PC-9 (cell line): ENCODE data around the gene RUVBL2. TPM values are rescaled to one million over a fixed set of nuclear protein-coding genes. Genes with fewer than 3 reads are reported as not detected.
A peak's percentile ranks its signal among the peaks of the same experiment; 100 is the strongest.

Experiments
- BruUV-seq: library from RNA; stranded (reverse); fragments of 400-500 nt; replicated peaks from 2 replicates; lab custom pipeline; 2021; lab: Mats Ljungman, UMichigan
- CTCF ChIA-PET: fragments of 300-600 bp; sonication (Branson Sonifier 250); formaldehyde crosslinking; loops from one replicate; lab custom pipeline; 2022; ENCODE audit warnings: antibody characterized with exemption; lab: Charles Lee
- POLR2A ChIA-PET: fragments of 300-600 bp; sonication (Branson Sonifier 250); formaldehyde crosslinking; loops from one replicate; lab custom pipeline; 2022; ENCODE audit warnings: antibody characterized with exemption; ENCODE audit not compliant: unreplicated experiment; lab: Charles Lee
- DNase-seq, 2 experiments: peaks; one replicate each; pipeline versions ENCODE4 v3.0.0 to v3.0.0-alpha.2; 2015 to 2022; ENCODE audit warnings: mixed read lengths in 1 of 2
- H2AFZ ChIP-seq: fragments of 200-600 bp; sonication (generic); 2 replicates; pipeline ENCODE4 v1.8.1; 2017; ENCODE audit warnings: antibody characterized with exemption
- H3F3A ChIP-seq: fragments of 200-600 bp; sonication (generic); 2 replicates; pipeline ENCODE4 v1.8.1; 2017; ENCODE audit warnings: antibody characterized with exemption, mild to moderate bottlenecking, low read depth; ENCODE audit not compliant: insufficient read depth
- H3K27ac ChIP-seq: fragments of 200-600 bp; sonication (generic); 2 replicates; pipeline ENCODE4 v1.6.1; 2016; ENCODE audit warnings: mixed run types
- H3K27me3 ChIP-seq: fragments of 200-600 bp; sonication (generic); 2 replicates; pipeline ENCODE4 v1.6.1; 2016; ENCODE audit warnings: low read depth, mixed run types; ENCODE audit not compliant: insufficient read depth
- H3K36me3 ChIP-seq: fragments of 200-600 bp; sonication (generic); 2 replicates; pipeline ENCODE4 v1.6.1; 2016; ENCODE audit warnings: low read depth, mixed run types
- H3K4me1 ChIP-seq: fragments of 200-600 bp; sonication (generic); replicated peaks from 2 replicates; pipeline ENCODE4 v1.6.1; 2016; ENCODE audit warnings: mixed run types; ENCODE audit not compliant: insufficient read depth
- H3K4me2 ChIP-seq: fragments of 200-600 bp; sonication (generic); 2 replicates; pipeline ENCODE4 v1.6.1; 2017; ENCODE audit warnings: mixed run types
- H3K4me3 ChIP-seq: fragments of 200-600 bp; sonication (generic); 2 replicates; pipeline ENCODE4 v1.6.1; 2016; ENCODE audit warnings: mixed run types
- H3K79me2 ChIP-seq: fragments of 200-600 bp; sonication (generic); 2 replicates; pipeline ENCODE4 v1.6.1; 2017; ENCODE audit warnings: low read depth, mixed run types
- H3K9me2 ChIP-seq: fragments of 200-600 bp; sonication (generic); 2 replicates; pipeline ENCODE4 v1.8.1; 2017; ENCODE audit warnings: mild to moderate bottlenecking; ENCODE audit not compliant: insufficient read depth
- H3K9me3 ChIP-seq: fragments of 200-600 bp; sonication (generic); 2 replicates; pipeline ENCODE4 v1.8.1; 2016; ENCODE audit warnings: low read depth; ENCODE audit not compliant: insufficient read depth
- H4K20me1 ChIP-seq: fragments of 200-600 bp; sonication (generic); 2 replicates; pipeline ENCODE4 v1.8.1; 2017; ENCODE audit not compliant: insufficient read depth
- EZH2 ChIP-seq: fragments of 200-600 bp; sonication (generic); IDR thresholded peaks from 2 replicates; pipeline ENCODE4 v1.8.0; 2017; ENCODE audit warnings: antibody characterized with exemption, low read depth
- intact Hi-C: fragments of 100-400 bp; cut with micrococcal nuclease; formaldehyde crosslinking; loops from one replicate; pipeline ENCODE4 v1.10.0; 2022; ENCODE audit not compliant: unreplicated experiment
- total RNA-seq: library from RNA; stranded (reverse); gene quantifications from 2 replicates; pipeline ENCODE4 v1.2.3, GENCODE V29; 2021
- TF ChIP-seq, protein P1 (sequence below): fragments of 200-600 bp; sonication (generic); conservative IDR thresholded peaks from 2 replicates; pipeline ENCODE4 v1.6.1; 2017; ENCODE audit warnings: mixed run types, antibody characterized with exemption, mild to moderate bottlenecking, moderate library complexity

The RUVBL2 gene
- total RNA-seq, 1 experiment from 2014 or later, result 179 TPM

DNA sequence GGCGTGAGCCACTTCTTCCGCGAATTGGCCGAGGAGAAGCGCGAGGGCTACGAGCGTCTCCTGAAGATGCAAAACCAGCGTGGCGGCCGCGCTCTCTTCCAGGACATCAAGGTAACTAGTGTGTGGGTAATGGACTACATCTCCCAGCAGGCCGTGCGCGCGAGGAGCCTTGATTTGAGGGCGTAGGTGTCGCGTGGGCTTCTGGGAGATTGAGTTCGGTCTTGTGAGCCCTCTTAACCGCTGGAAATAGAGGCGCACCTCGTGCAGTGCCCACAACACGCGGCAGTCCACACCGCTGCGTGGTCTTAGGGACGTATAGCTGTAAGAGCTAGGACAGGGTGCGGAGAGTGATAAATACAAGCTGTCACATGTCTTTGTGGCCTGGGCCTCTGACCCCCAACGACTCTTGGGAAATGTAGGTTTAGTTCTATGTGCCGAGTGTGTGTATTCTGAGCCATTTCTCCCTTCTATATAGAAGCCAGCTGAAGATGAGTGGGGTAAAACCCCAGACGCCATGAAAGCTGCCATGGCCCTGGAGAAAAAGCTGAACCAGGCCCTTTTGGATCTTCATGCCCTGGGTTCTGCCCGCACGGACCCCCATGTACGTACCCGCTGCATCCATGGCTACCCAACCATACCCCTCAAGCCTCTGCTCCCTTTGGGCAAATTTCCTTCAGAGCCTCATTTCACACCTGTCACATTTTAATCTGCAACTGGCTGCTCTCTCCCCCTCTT is 27.7 kb upstream of the RUVBL2 start:
- TF ChIP-seq, protein P1, sequence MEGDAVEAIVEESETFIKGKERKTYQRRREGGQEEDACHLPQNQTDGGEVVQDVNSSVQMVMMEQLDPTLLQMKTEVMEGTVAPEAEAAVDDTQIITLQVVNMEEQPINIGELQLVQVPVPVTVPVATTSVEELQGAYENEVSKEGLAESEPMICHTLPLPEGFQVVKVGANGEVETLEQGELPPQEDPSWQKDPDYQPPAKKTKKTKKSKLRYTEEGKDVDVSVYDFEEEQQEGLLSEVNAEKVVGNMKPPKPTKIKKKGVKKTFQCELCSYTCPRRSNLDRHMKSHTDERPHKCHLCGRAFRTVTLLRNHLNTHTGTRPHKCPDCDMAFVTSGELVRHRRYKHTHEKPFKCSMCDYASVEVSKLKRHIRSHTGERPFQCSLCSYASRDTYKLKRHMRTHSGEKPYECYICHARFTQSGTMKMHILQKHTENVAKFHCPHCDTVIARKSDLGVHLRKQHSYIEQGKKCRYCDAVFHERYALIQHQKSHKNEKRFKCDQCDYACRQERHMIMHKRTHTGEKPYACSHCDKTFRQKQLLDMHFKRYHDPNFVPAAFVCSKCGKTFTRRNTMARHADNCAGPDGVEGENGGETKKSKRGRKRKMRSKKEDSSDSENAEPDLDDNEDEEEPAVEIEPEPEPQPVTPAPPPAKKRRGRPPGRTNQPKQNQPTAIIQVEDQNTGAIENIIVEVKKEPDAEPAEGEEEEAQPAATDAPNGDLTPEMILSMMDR, result no peak
- TF ChIP-seq EZH2, result no peak
- POLR2A ChIA-PET, result interaction anchor here (0.6 kb wide), 1 partner anchor 7 kb away, joined by 3 read pairs; no protein-coding TSS in a partner anchor
- DNase-seq, result peak; percentile 67 to 83
- intact Hi-C loops, result loop anchor here (2.0 to 10.0 kb wide), 3 partner anchors 27 to 481 kb away; partner anchors contain the start of genes CA11, GYS1 and RUVBL2
- no peaks in the 10 kb centered on the region for H3K9me2 ChIP-seq
- CTCF ChIA-PET, result no interaction called here
- H3K4me3 ChIP-seq, result peak overlapping the region; percentile 84
- H3K4me2 ChIP-seq, result peak overlapping the region; percentile 84
- BruUV-seq, result TSS peak; percentile 78
- H3K79me2 ChIP-seq, result peaks cover 33% of the 10 kb centered on the region
- peaks cover 18% of the 10 kb centered on the region for H3K36me3 ChIP-seq
- H2AFZ ChIP-seq, result no peak overlapping the region
- H4K20me1 ChIP-seq, result peaks cover 22% of the 10 kb centered on the region
- H3K4me1 ChIP-seq, result peaks cover 39% of the 10 kb centered on the region
- H3K27ac ChIP-seq, result peak overlapping the region; percentile 59
- H3F3A ChIP-seq, result peaks cover 77% of the 10 kb centered on the region
- H3K9me3 ChIP-seq, result no peaks in the 10 kb centered on the region
- H3K27me3 ChIP-seq, result no peaks in the 10 kb centered on the region

DNA sequence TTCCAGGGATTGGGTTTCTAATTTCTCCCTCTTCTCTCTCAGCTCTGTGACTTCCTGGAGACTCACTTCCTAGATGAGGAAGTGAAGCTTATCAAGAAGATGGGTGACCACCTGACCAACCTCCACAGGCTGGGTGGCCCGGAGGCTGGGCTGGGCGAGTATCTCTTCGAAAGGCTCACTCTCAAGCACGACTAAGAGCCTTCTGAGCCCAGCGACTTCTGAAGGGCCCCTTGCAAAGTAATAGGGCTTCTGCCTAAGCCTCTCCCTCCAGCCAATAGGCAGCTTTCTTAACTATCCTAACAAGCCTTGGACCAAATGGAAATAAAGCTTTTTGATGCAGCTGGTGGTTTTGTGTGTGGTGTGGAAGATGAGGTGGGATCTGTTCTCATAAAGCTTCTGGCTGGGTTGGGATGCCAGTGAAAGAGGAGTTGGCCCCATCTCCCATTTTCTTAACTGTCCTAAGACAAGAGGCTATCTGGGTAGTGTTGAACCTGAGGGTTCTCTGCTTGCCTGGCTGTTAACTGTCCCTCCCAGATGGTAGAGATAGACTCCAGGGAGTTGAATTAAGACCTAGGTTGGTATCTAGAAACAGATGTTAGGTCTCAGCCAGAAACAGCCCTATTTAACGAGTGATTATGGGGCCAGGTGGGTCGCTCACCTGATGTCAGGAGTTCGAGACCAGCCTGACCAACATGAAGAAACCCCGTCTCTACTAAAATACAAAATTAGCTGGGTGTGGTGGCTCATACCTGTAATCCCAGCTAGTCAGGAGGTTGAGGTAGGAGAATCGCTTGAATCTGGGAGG is 26.9 kb upstream of the RUVBL2 start:
- Histone ChIP-seq H3F3A (peaks cover 76% of the 10 kb centered on the region), H3K9me3 (no peaks in the 10 kb centered on the region), H3K36me3 (peaks cover 18% of the 10 kb centered on the region), H2AFZ (no peak overlapping the region), H3K9me2 (no peaks in the 10 kb centered on the region), H3K4me1 (peaks cover 33% of the 10 kb centered on the region), H3K79me2 (peaks cover 33% of the 10 kb centered on the region), H3K27ac (peak overlapping the region; percentile 59), H3K4me3 (peak overlapping the region; percentile 84), H3K4me2 (peak overlapping the region; percentile 84), H4K20me1 (peaks cover 22% of the 10 kb centered on the region), H3K27me3 (no peaks in the 10 kb centered on the region)
- peak in 1 of 2 experiments; percentile 44 for DNase-seq
- no peak for TF ChIP-seq EZH2
- TF ChIP-seq, protein P1, result no peak
- ChIA-PET POLR2A (interaction anchor here (0.5 to 1.0 kb wide), 3 partner anchors 27 to 168 kb away, joined by 3 to 16 read pairs (median 5); partner anchors contain the start of genes HSD17B14 and RUVBL2), CTCF (no interaction called here)
- no TSS peak for BruUV-seq
- intact Hi-C loops, result loop anchor here (5.0 to 10.0 kb wide), 2 partner anchors 319 to 482 kb away; partner anchors contain the start of gene CA11
